Smooth muscle cell (in vitro differentiated cells): ENCODE measurements around the gene PTCH2. TPM values are rescaled to one million over a fixed set of nuclear protein-coding genes. Genes with fewer than 3 reads are reported as not detected.
"Not testable (repeated sequence)": the region's sequence is repeated elsewhere in the genome, so short reads cannot be mapped to it uniquely, and the experiment has no call there.

Experiments
- DNase-seq: peaks from one replicate; lab custom pipeline; 2025; ENCODE audit not compliant: unreplicated experiment; lab: John Stamatoyannopoulos, UW
- H2AFZ ChIP-seq: fragments of 200-600 bp; sonication (generic); 2 replicates; pipeline ENCODE4 v1.6.0; 2016; ENCODE audit warnings: antibody characterized with exemption, low read depth, mild to moderate bottlenecking
- H3F3A ChIP-seq: fragments of 200-600 bp; sonication (generic); 2 replicates; pipeline ENCODE4 v1.6.0; 2017; ENCODE audit warnings: antibody characterized with exemption, low read depth
- H3K27ac ChIP-seq: fragments of 200-600 bp; sonication (generic); 2 replicates; pipeline ENCODE4 v1.5.1; 2016; ENCODE audit warnings: low read depth, mild to moderate bottlenecking
- H3K27me3 ChIP-seq: fragments of 200-600 bp; sonication (generic); 2 replicates; pipeline ENCODE4 v1.6.1; 2016; ENCODE audit warnings: low read depth, mild to moderate bottlenecking
- H3K36me3 ChIP-seq: fragments of 200-600 bp; sonication (generic); 2 replicates; pipeline ENCODE4 v1.5.1; 2016; ENCODE audit warnings: low read depth
- H3K4me1 ChIP-seq: fragments of 200-600 bp; sonication (generic); 2 replicates; pipeline ENCODE4 v1.5.1; 2016; ENCODE audit warnings: low read depth
- H3K4me2 ChIP-seq: fragments of 200-600 bp; sonication (generic); 2 replicates; pipeline ENCODE4 v1.6.0; 2016; ENCODE audit warnings: mild to moderate bottlenecking
- H3K4me3 ChIP-seq: fragments of 200-600 bp; sonication (generic); 2 replicates; pipeline ENCODE4 v1.5.1; 2016; ENCODE audit warnings: mild to moderate bottlenecking
- H3K79me2 ChIP-seq: fragments of 200-600 bp; sonication (generic); 2 replicates; pipeline ENCODE4 v1.6.0; 2016; ENCODE audit warnings: low read depth, mild to moderate bottlenecking
- H3K9ac ChIP-seq: fragments of 200-600 bp; sonication (generic); 2 replicates; pipeline ENCODE4 v1.6.0; 2016; ENCODE audit warnings: low read depth
- H3K9me3 ChIP-seq: fragments of 200-600 bp; sonication (generic); replicated peaks from 2 replicates; pipeline ENCODE4 v1.5.1; 2016; ENCODE audit warnings: low read depth
- H4K20me1 ChIP-seq: fragments of 200-600 bp; sonication (generic); 2 replicates; pipeline ENCODE4 v1.6.0; 2016; ENCODE audit warnings: low read depth
- CTCF ChIP-seq: fragments of 200-600 bp; sonication (generic); IDR thresholded peaks from 2 replicates; pipeline ENCODE4 v1.5.1; 2017; ENCODE audit warnings: borderline replicate concordance, mild to moderate bottlenecking, antibody characterized with exemption; ENCODE audit not compliant: insufficient read depth, poor library complexity, severe bottlenecking
- WGBS: methylation state at CpG from one replicate; pipeline ENCODE4 v1.1.7; 2016; ENCODE audit warnings: low lambda C conversion rate; 5-methylcytosine and 5-hydroxymethylcytosine counted together
- polyA plus RNA-seq: library from polyadenylated mRNA; unstranded; fragments of >200 nt; fragmentation: Nextera tagmentation; extraction: Ambion mirVana; gene quantifications from 2 replicates; pipeline ENCODE4 v1.2.1, GENCODE V29; 2016
- total RNA-seq: library from RNA; depleted of rRNA; stranded (reverse); fragments of >200 nt; gene quantifications from 2 replicates; pipeline ENCODE4 v1.2.3, GENCODE V29; 2014

Gene PTCH2
- total and polyA plus RNA-seq, 2 experiments from 2014 or later: 0.43 TPM; not detected in 1

GRCh38 chr1:44812822-44813543 lies 30.1 kb downstream of the PTCH2 start:
- Histone ChIP-seq H3K4me3 (no peak overlapping the region), H3K4me2 (peak overlapping the region; percentile 40)

GRCh38 chr1:44811234-44811633 lies 31.8 kb downstream of the PTCH2 start:
- Histone ChIP-seq H3K4me3 (no peak overlapping the region), H3F3A (peaks cover 40% of the 10 kb centered on the region), H3K36me3 (no peaks in the 10 kb centered on the region), H3K4me2 (peak overlapping the region; percentile 91), H3K27ac (peak overlapping the region; percentile 100), H2AFZ (no peak overlapping the region), H3K4me1 (peaks cover 48% of the 10 kb centered on the region), H3K9ac (peak overlapping the region; percentile 67), H4K20me1 (peaks cover 18% of the 10 kb centered on the region), H3K9me3 (no peaks in the 10 kb centered on the region), H3K27me3 (no peaks in the 10 kb centered on the region), H3K79me2 (peaks cover 21% of the 10 kb centered on the region)
- 56% methylated on average over 8 of the region's 8 CpGs for WGBS
- no peak for DNase-seq
- TF ChIP-seq CTCF: no peak

More at GRCh38 chr1:44812822-44813543, 30.1 kb downstream of the PTCH2 start:
- no peak overlapping the region for H3K9ac ChIP-seq
- peaks cover 38% of the 10 kb centered on the region for H3K4me1 ChIP-seq
- peaks cover 18% of the 10 kb centered on the region for H4K20me1 ChIP-seq
- peaks cover 41% of the 10 kb centered on the region for H3F3A ChIP-seq
- DNase-seq: no peak
- H3K36me3 ChIP-seq: no peaks in the 10 kb centered on the region
- WGBS: 58% methylated on average over 47 of the region's 48 CpGs
- TF ChIP-seq CTCF: no peak
- H2AFZ ChIP-seq: no peak overlapping the region
- H3K27me3 ChIP-seq: no peaks in the 10 kb centered on the region
- no peaks in the 10 kb centered on the region for H3K9me3 ChIP-seq
- peak overlapping the region; percentile 22 for H3K27ac ChIP-seq
- H3K79me2 ChIP-seq: peaks cover 21% of the 10 kb centered on the region

GRCh38 chr1:44810762-44811105 lies 32.3 kb downstream of the PTCH2 start:
- Histone ChIP-seq H3F3A (peaks cover 40% of the 10 kb centered on the region), H3K9ac (peak overlapping the region; percentile 98), H3K4me2 (peak overlapping the region; percentile 91), H3K27ac (peak overlapping the region; percentile 100), H4K20me1 (peaks cover 18% of the 10 kb centered on the region), H3K4me1 (peaks cover 48% of the 10 kb centered on the region), H3K79me2 (peaks cover 21% of the 10 kb centered on the region)
- H3K36me3 ChIP-seq, H2AFZ ChIP-seq, H3K9me3 ChIP-seq, H3K4me3 ChIP-seq, H3K27me3 ChIP-seq, DNase-seq: not testable (repeated sequence)
- 94% methylated on average over 4 of the region's 4 CpGs for WGBS

GRCh38 chr1:44810101-44810761 lies 32.8 kb downstream of the PTCH2 start:
- peak overlapping the region; percentile 40 for H3K4me3 ChIP-seq

More at GRCh38 chr1:44810101-44810761, 32.8 kb downstream of the PTCH2 start:
- DNase-seq: no peak
- no peaks in the 10 kb centered on the region for H3K9me3 ChIP-seq
- peak overlapping the region; percentile 100 for H3K27ac ChIP-seq
- no peak overlapping the region for H2AFZ ChIP-seq
- H3K79me2 ChIP-seq: peaks cover 21% of the 10 kb centered on the region
- no peaks in the 10 kb centered on the region for H3K36me3 ChIP-seq
- peaks cover 48% of the 10 kb centered on the region for H3K4me1 ChIP-seq
- WGBS: 78% methylated on average over 12 of the region's 12 CpGs
- peak overlapping the region; percentile 98 for H3K9ac ChIP-seq
- peak overlapping the region; percentile 91 for H3K4me2 ChIP-seq
- TF ChIP-seq CTCF: no peak
- peaks cover 38% of the 10 kb centered on the region for H3F3A ChIP-seq
- H3K27me3 ChIP-seq: no peaks in the 10 kb centered on the region
- H4K20me1 ChIP-seq: peaks cover 18% of the 10 kb centered on the region
